Tibial artery (tissue), 4 donors: ENCODE data around the gene KCTD3.
A peak's percentile ranks its signal among the peaks of the same experiment; 100 is the strongest.

Experiments used
- DNase-seq, 2 donors: peaks; one replicate each; pipeline ENCODE4 v3.0.0-alpha.2; 2019
- H3K27ac ChIP-seq, 2 donors: fragments of 200-600 bp; sonication (generic) in 1 of 2; 1 replicate in 1 of 2; 2 replicates in 1 of 2; pipeline ENCODE4 v1.5.1; 2018 to 2019; ENCODE audit warnings: mild to moderate bottlenecking in 1 of 2
- H3K27me3 ChIP-seq, 2 donors: fragments of 200-600 bp; sonication (generic) in 1 of 2; one replicate each; pipeline versions ENCODE4 v1.5.1 to v1.6.0; 2016 to 2019
- H3K36me3 ChIP-seq, 3 donors: fragments of 200-600 bp; sonication (generic) in 2 of 3; one replicate each; pipeline ENCODE4 v1.5.1; 2016 to 2019; ENCODE audit warnings: mild to moderate bottlenecking in 2 of 3
- H3K4me1 ChIP-seq, 4 donors: fragments of 200-600 bp; sonication (generic) in 2 of 4; 1 replicate in 3 of 4; 2 replicates in 1 of 4; pipeline ENCODE4 v1.5.1; 2016 to 2019
- H3K4me3 ChIP-seq, 2 donors: fragments of 200-600 bp; sonication (generic) in 1 of 2; 1 replicate in 1 of 2; 2 replicates in 1 of 2; pipeline ENCODE4 v1.5.1; 2018 to 2019; ENCODE audit warnings: mild to moderate bottlenecking in 2 of 2
- H3K9me3 ChIP-seq, 3 donors: fragments of 200-600 bp; sonication (generic) in 1 of 3; one replicate each; pipeline ENCODE4 v1.5.1; 2016 to 2019
- CTCF ChIP-seq, 2 experiments: fragments of 200-600 bp in 1 of 2; fragments of 450-650 bp in 1 of 2; IDR thresholded peaks; one replicate each; pipeline ENCODE4 v1.5.1; 2017 to 2019; ENCODE audit warnings: antibody characterized with exemption in 2 of 2, mild to moderate bottlenecking in 1 of 2, moderate library complexity in 1 of 2
- intact Hi-C: fragments of 100-400 bp; cut with DNase I; formaldehyde crosslinking; loops from one replicate; pipeline ENCODE4 v1.15.0; 2023; ENCODE audit warnings: low total_unique reads

KCTD3 gene

GRCh38 chr1:215523906-215524305 is 43.2 kb upstream of the KCTD3 start:
- H3K27ac ChIP-seq: no peak overlapping the region
- H3K9me3 ChIP-seq: no peaks in the 10 kb centered on the region
- TF ChIP-seq CTCF (IDR thresholded peaks at IDR 0.05): no peak
- H3K4me3 ChIP-seq: no peak overlapping the region
- no peak for DNase-seq
- intact Hi-C loops: no loop called here
- H3K4me1 ChIP-seq: no peaks in the 10 kb centered on the region
- no peaks in the 10 kb centered on the region for H3K27me3 ChIP-seq
- no peaks in the 10 kb centered on the region for H3K36me3 ChIP-seq

- Histone ChIP-seq H3K36me3 (no peaks in the 10 kb centered on the region), H3K27me3 (peaks cover 0 to 7% of the 10 kb centered on the region in 2 donors), H3K27ac (no peak overlapping the region), H3K9me3 (no peaks in the 10 kb centered on the region), H3K4me1 (no peaks in the 10 kb centered on the region), H3K4me3 (no peak overlapping the region)
- TF ChIP-seq CTCF (IDR thresholded peaks at IDR 0.05): peak; percentile 56 to 57
- no peak for DNase-seq
- intact Hi-C loops: no loop called here
Observed at GRCh38 chr1:215526147-215526845, 40.8 kb upstream of the KCTD3 start.

- H3K27me3 ChIP-seq: peaks cover 0 to 7% of the 10 kb centered on the region in 2 donors
- no peaks in the 10 kb centered on the region for H3K4me1 ChIP-seq
- TF ChIP-seq CTCF (IDR thresholded peaks at IDR 0.05): no peak
- no peak for DNase-seq
- no peaks in the 10 kb centered on the region for H3K36me3 ChIP-seq
- H3K9me3 ChIP-seq: no peaks in the 10 kb centered on the region
- H3K4me3 ChIP-seq: no peak overlapping the region
- intact Hi-C loops: no loop called here
- no peak overlapping the region for H3K27ac ChIP-seq
Observed at GRCh38 chr1:215526846-215527151, 40.3 kb upstream of the KCTD3 start.

GRCh38 chr1:215529111-215529510 is 38.0 kb upstream of the KCTD3 start:
- H3K4me1 ChIP-seq: no peaks in the 10 kb centered on the region
- peaks cover 0 to 17% of the 10 kb centered on the region in 2 donors for H3K27me3 ChIP-seq
- TF ChIP-seq CTCF (IDR thresholded peaks at IDR 0.05): no peak
- DNase-seq: no peak
- no peak overlapping the region for H3K27ac ChIP-seq
- no peaks in the 10 kb centered on the region for H3K36me3 ChIP-seq
- H3K9me3 ChIP-seq: no peaks in the 10 kb centered on the region
- no peak overlapping the region for H3K4me3 ChIP-seq
- intact Hi-C loops: no loop called here

GRCh38 chr1:215529571-215529970 is 37.5 kb upstream of the KCTD3 start:
- TF ChIP-seq CTCF (IDR thresholded peaks at IDR 0.05): no peak
- Histone ChIP-seq H3K4me1 (no peaks in the 10 kb centered on the region), H3K9me3 (no peaks in the 10 kb centered on the region), H3K4me3 (no peak overlapping the region), H3K27ac (no peak overlapping the region), H3K27me3 (peaks cover 0 to 17% of the 10 kb centered on the region in 2 donors), H3K36me3 (no peaks in the 10 kb centered on the region)
- intact Hi-C loops: no loop called here
- DNase-seq: no peak
